AG04449 (cell line): Measurements from ENCODE around the gene ETFRF1.

Experiments used
- CTCF ChIA-PET: fragments of 350-600 bp; formaldehyde crosslinking; extraction: SDS; loops from one replicate; lab custom pipeline; 2021; ENCODE audit warnings: antibody characterized with exemption; lab: Yijun Ruan, JAX
- POLR2A ChIA-PET: fragments of 400-600, 350-600 bp; formaldehyde crosslinking; extraction: SDS; loops from one replicate; lab custom pipeline; 2020; ENCODE audit warnings: antibody characterized with exemption, inconsistent platforms; lab: Yijun Ruan, JAX
- DNase-seq: peaks from one replicate; pipeline ENCODE4 v3.0.0-alpha.2; 2010; ENCODE audit warnings: low read depth, low spot score
- H3K4me3 ChIP-seq: 2 replicates; pipeline ENCODE4 v1.5.1; 2011; ENCODE audit warnings: low read depth, mild to moderate bottlenecking, control low read depth, low read length
- CTCF ChIP-seq: IDR thresholded peaks from one replicate; pipeline ENCODE4 v1.5.1; 2011; ENCODE audit warnings: mild to moderate bottlenecking, moderate library complexity, low read length, control low read depth, inconsistent platforms; ENCODE audit not compliant: insufficient read depth; ENCODE audit errors: missing control alignments

ETFRF1 gene

GRCh38 chr12:25236190-25236589 lies 41.2 kb downstream of the ETFRF1 start:
- no peak for TF ChIP-seq CTCF
- ChIA-PET CTCF (interaction anchor here (1.2 to 3.6 kb wide), 3 partner anchors 13 to 72 kb away, joined by 3 to 14 read pairs (median 6); no protein-coding TSS in a partner anchor), POLR2A (no interaction called here)
- H3K4me3 ChIP-seq, result no peak overlapping the region
- DNase-seq, result no peak

- H3K4me3 ChIP-seq, result no peak overlapping the region
- POLR2A ChIA-PET, result no interaction called here
- DNase-seq, result no peak
- CTCF ChIA-PET, result interaction anchor here (1.2 to 3.6 kb wide), 3 partner anchors 12 to 71 kb away, joined by 3 to 14 read pairs (median 6); no protein-coding TSS in a partner anchor
- TF ChIP-seq CTCF, result no peak
These were observed 41.6 kb downstream of the ETFRF1 start for GRCh38 chr12:25236626-25237025.

- peak; percentile 21 for DNase-seq
- ChIA-PET POLR2A (interaction anchor here (1.0 to 1.1 kb wide), 3 partner anchors 9 to 146 kb away, joined by 3 to 5 read pairs (median 4); partner anchors contain the start of gene KRAS), CTCF (interaction anchor here (0.7 to 3.9 kb wide), 36 partner anchors 9 to 526 kb away, joined by 3 to 27 read pairs (median 4); partner anchors contain the start of gene KRAS)
These were observed 46.4 kb downstream of the ETFRF1 start for GRCh38 chr12:25241167-25242020.

GRCh38 chr12:25242981-25243679 lies 48.1 kb downstream of the ETFRF1 start:
- DNase-seq, result no peak
- TF ChIP-seq CTCF, result no peak
- ChIA-PET POLR2A (no interaction called here), CTCF (interaction anchor here (0.6 to 3.9 kb wide), 5 partner anchors 10 to 107 kb away, joined by 3 to 27 read pairs (median 13); no protein-coding TSS in a partner anchor)
- no peak overlapping the region for H3K4me3 ChIP-seq

More at GRCh38 chr12:25241167-25242020, 46.4 kb downstream of the ETFRF1 start:
- no peak overlapping the region for H3K4me3 ChIP-seq
- peak; percentile 47 for TF ChIP-seq CTCF

- no peak for DNase-seq
- POLR2A ChIA-PET, result no interaction called here
- H3K4me3 ChIP-seq, result no peak overlapping the region
- TF ChIP-seq CTCF, result no peak
- CTCF ChIA-PET, result interaction anchor here (3.9 kb wide), 1 partner anchor 33 kb away, joined by 27 read pairs; no protein-coding TSS in a partner anchor
These were observed 48.6 kb downstream of the ETFRF1 start for GRCh38 chr12:25243680-25243990.

- no peak for DNase-seq
- CTCF ChIA-PET, result no interaction called here
- no peak overlapping the region for H3K4me3 ChIP-seq
- POLR2A ChIA-PET, result no interaction called here
- no peak for TF ChIP-seq CTCF
These were observed 50.5 kb downstream of the ETFRF1 start for GRCh38 chr12:25245491-25245890.
